ENCODE measurements around the gene BIRC7. TPM values are rescaled to one million over a fixed set of nuclear protein-coding genes. Genes with fewer than 3 reads are reported as not detected.

Gene BIRC7
- total RNA-seq, 1 donor from 2014 or later = not detected

DNA sequence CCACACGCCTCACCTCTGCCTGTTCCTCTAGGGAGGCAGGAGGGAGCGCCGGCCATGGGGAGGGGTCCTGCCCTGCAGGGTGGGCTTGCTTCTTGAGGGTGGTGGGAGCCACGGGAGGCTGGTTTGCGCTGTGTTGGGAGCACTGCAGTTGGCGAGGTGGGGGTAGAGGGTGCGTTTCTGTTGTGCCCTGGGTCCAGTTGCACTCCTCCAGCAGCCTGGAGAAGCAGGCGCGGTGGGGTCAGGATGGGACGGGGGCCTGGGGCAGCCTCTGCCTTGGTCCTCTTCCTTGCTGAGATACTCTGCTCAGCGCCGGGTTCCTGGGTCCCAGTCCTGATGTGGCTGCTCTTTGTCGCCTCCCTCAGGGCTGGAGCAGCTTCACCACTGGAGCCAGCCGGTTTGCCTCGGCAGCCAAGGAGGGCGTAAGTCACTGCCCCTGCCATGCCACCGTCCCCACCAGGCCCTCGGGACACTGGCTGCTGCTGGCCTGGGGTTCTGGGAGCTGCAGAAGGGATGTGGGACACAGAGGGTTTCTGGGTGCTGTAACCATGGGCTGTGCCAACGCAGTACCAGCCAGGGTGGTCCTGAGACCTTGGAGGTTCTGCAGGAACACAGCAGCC lies 45.3 kb downstream of the BIRC7 start:
- DNase-seq (ENCODE audit: low read depth in 2 of 2) = peak in 1 of 2 donors; percentile 24

DNA sequence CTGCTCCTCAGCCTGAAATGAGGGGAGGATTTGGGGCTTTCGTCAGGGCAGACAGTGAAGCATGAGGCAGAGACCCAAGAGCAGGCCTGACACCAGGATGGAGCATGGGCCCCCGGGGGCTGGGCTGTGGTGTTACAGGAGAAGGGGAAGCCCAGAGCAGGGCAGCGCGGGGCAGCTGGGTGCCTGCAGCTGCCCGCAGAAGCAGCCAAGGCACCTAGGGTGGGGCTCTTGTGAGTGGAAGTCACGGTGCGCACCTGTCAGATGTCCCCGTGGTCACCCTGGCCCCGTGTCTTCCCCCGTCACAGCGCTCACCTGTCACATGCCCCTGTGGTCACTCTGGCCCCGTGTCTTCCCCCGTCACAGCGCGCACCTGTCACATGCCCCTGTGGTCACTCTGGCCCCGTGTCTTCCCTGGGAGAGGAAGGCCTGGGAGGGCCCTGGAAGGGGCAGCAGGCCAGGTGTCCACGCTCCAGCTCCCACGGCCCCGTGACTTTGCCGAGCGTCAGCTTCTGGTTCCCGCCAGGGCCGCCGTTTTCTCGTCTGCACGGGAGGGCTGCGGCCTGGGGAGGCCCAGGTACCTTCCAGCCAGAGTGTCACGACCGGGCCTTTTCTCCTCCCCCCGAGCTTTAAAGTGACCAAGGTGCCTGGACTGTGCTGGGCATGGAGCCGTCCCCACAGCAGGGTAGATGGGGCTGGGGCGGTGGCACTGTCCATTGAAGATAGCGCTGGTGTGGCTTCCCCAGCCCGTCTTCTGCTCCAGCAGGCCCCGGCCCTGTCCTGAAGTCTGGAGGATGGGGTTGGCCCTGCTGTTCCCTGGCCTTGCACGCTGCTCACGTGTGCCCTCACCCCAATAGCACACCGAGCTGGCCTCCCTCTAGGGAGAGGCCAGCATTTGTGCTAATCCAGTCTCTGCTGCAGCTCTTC lies 46.3 kb downstream of the BIRC7 start:
- DNase-seq (ENCODE audit: low read depth in 2 of 2) = no peak

DNA sequence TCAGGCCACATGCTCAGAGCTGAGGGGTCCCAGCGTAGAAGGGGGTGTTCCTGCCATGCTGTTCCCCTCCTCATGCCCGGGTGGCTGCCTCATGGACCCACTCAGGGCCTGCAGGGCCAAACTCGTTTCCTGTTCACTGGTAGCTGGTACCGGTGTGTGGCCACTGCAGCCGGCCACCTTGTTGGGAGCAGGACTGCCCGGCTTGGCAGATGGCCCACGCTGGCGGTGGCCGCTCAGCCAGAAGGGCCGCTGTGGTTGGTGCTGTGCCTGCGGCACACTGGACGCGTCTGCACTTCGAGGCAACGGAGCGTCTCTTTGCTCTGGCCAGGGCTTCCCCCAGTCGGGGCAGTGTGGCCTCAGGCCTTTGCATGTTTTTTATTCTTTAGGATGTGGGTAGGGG lies 47.2 kb downstream of the BIRC7 start:
- no peak for DNase-seq (ENCODE audit: low read depth in 2 of 2)

DNA sequence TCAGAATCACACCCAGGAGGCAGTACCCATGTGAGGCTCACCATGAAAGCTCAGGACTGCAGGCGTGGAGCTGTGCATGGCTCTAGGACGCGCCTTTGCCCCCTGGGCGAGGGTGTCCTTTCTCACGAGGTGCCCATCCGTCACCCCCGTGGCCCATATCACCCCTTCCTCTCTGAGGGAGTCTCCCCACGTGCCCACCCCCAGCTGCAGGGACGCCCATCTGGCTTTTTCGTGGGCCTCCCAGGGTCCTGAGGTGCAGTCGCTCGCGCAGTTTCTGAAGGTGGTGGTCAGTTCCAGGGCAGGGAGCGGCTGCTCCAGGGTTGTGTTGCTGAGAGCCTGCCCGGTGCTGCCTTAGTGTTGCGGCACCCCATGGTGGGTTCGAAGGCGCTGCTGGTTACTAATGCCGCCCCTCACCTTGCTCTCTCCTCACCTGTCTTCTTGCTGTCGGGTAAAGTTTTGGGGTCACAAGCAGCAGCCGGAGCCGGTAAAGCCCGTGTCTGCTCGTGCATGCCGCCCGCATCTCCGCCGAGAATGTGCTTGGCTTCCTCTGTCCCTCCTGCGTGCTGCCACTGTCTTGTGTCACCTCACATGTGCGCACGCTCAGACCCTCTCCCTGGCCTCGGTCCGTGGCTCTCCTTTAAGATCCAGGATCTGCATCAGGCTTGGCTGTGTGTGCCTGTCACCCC lies 47.8 kb downstream of the BIRC7 start:
- DNase-seq (ENCODE audit: low read depth in 2 of 2) = no peak

DNA sequence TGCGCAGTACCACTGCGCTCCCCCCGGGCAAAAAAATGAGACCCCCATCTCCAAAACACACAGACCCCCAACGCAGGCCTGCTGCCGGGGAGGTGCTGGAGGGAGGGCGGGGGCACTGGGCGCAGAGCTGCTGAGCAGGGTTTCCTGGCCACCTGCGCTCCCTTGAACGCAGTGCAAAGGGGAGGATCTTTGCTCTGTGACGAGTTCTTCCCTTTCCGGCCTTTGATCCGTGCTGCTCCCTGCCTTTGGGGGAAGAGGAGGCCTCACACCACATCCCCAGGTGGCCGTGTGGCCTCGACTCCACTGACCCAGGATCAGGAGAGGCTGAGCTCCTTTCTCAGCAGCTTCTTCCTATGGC lies 48.4 kb downstream of the BIRC7 start:
- peak in 1 of 2 donors; percentile 74 for DNase-seq (ENCODE audit: low read depth in 2 of 2)

DNA sequence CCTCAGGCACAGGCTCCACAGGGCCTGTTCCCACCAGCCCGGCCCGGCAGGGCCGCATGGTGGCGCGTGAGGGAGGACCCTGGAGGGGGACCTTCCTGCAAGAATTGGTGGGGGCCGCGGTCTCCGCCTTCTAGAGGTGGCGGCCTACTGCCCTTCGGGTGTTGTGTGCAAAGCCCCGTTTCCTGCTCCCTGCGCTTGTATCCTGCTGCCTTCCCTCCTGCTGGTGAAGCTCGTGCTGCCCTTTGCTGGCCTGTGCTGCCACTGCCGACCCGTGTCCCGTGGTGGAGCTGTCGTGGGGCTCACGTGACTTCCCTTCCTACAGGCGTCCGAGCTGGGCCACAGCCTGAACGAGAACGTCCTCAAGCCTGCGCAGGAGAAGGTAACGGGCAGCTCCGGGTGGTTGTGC lies 48.8 kb downstream of the BIRC7 start:
- DNase-seq (ENCODE audit: low read depth in 2 of 2) = peak in 1 of 2 donors; percentile 85

DNA sequence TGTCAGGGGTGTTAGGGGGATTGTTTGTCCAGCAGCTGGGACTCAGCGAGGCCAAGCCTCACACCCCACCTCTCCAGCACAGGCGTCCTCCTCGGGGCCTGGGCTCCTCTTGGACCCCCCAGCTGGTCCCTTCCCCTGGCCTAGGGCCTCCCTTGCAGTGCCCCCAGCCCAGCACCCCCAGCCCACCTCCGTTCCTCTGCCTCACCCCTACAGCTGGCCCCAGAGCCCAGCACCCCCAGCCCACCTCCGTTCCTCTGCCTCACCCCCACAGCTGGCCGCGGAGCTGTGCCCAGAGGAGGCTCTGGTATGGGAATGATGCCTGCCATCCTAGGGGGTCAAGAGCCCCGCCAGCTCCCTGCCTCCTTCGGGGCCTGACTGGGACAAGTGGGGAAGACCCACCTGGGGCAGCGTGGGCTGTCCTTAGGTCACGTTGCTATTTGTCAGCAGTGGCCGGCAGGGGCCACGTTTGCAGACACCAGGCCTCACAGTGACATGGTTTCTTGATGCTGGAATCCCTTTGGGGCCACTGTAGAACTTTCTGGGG lies 49.3 kb downstream of the BIRC7 start:
- no peak for DNase-seq (ENCODE audit: low read depth in 2 of 2)

DNA sequence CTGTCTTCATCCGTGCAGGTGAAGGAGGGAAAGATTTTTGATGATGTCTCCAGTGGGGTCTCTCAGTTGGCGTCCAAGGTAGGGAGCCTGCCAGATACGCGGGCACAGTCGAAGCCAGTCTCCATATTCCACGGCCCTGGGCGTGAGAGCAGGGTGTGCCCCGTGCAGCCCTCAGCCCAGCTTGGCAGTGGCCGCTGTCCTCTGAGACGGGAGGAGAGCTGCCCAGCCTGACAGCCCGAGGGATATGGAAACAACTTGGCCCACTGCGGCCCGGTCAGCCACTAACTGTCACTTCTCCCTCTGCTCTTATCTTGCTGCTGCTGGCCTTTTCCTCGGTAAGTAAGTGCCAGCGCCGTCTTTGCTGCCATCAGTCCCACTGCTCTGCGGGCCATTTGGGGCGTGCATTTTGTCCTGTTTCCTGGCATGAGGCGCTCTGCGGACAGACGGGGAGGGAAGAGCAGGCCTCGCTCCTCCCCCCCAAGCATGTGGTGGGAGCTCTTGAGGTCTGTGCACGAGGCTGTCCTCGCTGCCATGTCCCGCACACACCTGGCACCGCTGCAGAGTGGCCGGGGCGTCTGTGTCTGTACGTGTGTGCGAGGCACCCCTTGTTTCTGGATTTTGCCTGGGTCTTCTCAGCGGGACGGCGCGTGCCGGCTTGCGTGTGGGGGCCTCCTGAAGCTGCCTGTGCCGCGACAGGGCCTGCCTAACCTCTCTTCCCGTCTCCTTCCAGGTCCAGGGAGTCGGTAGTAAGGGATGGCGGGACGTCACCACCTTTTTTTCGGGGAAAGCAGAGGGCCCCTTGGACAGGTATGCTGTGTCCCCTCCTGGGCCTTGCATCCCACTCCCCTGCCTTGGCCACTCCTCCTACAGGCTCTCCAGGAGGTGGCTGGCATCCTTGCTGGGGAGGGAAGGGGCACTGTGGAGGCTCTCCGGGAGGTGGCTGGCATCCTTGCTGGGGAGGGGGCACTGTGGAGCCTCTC lies 50.2 kb downstream of the BIRC7 start:
- DNase-seq (ENCODE audit: low read depth in 2 of 2) = no peak

DNA sequence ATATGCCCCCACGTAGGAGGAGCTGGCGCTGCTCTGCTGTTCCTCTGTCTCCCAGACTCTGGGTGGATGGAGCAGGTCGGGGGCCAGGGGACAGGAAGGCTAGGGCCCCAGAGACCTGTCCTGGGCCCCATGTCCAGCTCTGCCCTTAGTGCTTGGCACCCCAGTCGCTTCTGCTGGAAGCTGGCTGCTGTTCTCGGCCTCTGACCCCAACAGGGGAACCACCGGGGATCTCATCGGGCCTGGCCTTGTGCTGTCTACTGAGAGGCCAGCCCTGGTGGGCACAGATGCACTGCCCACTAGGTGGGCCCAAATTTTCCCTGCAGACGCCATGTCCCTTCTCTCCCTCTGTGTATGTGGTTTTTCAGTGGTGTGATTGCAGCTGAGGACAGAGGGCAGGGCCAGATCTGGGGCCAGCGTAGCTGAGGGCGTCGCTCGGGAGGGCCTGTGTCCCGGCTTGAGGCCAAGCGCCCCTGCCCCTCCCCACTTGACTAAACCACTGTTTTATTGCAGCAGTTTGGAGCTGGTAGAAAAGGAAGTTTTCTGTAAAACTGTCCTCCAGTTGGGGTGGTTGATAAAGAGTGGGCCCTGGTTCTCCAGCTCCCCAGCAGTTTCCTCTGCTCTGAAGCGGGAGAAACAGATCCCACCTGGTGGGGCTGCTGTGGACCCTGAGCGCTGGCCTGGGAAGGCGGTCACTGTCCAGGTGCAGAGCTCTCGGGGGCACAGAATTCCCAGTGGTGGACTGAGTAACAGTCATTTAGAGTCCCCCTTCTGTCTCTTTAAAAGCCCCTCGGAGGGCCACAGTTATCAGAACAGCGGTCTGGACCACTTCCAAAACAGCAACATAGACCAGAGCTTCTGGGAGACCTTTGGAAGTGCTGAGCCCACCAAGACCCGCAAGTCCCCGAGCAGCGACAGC lies 51.3 kb downstream of the BIRC7 start:
- no peak for DNase-seq (ENCODE audit: low read depth in 2 of 2)

DNA sequence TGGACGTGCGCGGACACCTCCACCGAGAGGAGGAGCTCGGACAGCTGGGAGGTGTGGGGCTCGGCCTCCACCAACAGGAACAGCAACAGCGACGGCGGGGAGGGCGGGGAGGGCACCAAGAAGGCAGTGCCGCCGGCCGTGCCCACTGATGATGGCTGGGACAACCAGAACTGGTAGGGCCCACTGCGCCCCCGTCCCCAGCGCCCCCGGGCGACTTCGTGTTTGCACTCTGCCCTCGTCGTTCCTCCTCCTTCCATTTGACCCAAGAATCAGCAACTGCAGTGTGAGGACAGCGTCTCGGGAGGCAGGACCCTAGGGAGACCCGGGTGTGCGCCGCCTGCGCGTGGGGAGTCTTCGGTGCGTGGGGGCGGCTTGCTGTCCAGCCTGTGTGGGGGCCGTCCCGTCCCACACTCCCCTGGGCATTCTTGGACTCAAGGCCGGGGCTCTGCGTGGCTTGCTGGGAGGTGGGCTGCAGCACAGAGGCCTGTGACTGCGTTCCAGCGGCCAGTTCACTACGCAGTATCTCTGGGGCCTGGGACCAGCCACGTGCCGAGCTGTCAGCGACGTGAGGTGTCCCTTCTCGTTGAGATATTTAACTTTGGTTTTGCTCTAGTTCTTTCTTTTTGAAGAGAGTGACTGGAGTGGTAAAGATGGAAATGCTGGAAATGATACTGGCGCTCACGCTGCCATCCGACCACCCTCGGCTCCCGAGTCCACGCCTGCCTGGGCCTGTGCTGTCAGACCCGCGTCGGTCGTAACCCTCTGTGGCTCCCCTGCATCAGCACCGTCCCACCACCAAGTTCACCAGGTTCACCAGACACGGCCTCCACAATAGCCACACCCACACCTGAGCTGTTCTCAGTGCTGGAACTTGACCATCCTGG lies 52.2 kb downstream of the BIRC7 start:
- DNase-seq (ENCODE audit: low read depth in 2 of 2) = no peak

DNA sequence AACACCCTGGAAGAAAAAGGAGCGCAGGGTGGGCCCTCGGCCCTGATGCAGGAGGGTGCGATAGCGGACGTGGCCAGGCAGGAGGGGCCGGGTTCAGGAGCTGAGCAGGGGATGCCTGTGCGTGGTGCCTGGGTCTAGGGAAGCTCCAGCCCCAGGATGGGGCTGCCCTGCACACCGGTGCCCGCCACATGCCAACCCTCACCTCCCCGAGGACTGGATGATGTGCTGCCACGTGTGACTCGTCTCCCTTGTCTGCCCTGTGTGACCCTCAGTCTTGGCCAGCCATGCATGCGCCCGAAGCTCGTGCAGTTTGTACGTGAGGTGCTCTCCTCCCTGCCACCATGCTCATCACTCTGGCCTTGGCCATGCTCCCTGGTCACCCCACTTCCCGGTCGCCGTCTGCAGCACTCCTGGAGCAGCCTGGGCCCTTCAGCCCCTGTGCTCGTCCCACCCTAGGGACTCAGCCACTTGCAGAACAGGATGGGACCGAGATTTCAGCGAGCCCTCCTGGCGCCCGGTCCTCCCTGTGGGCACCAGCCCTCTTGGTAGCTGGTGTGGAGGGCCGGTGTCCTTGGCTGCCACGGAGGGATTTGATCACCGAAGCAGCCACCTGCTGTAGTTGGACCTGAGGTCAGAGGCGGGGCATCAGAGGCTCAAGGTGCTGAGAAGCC lies 53.0 kb downstream of the BIRC7 start:
- no peak for DNase-seq (ENCODE audit: low read depth in 2 of 2)

DNA sequence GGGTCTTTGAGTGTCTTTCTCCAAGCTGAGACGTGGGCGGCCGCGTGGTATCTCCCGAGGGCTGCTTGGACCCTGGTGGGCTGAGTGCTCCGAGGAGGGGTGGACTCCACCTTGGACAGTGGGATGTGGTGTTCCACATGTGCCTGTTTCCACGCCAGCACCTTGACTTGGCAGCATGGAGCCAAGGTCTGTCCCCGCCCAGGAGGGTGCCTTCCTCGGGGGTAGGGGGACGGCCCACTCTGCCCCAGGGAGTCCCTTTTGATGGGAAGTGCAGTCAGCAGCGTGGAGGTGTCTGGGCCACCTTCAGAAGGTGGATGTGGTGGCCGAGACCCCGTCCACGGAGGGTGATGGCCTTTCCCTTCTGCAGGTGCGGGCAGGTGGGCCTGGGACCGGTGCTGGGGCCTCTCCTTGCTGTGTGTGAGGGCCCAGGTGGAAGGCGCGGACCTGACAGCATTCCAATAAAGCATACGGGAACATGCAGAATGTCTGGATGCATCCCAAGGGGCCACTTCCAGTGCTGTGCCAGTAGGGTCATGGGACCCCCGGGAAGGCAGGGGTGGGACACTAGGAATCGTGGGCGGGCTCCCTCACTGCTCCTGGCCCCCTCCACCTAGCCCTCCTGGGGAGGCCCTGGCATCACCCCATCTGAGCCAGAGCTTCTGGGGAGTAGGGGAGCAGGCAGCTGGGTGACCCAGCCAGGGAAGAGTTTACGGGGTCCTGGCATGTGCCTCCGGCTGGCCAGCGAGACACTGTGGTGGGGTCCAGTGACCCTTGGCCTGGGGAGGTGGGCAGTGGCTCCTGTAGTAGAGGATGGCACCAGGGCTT lies 53.8 kb downstream of the BIRC7 start:
- no peak for DNase-seq (ENCODE audit: low read depth in 2 of 2)

Other genes with a start within 250 kb of the BIRC7 start
- not detected in 2 replicates for gene BHLHE23, start 228.9 kb upstream of the BIRC7 start, total RNA-seq
- gene YTHDF1, start 19.8 kb upstream of the BIRC7 start, total RNA-seq = 12.4 and 16.1 TPM in 2 replicates
- not detected in 2 replicates for gene NKAIN4, start 18.6 kb downstream of the BIRC7 start, total RNA-seq
- gene ARFGAP1, start 36.9 kb downstream of the BIRC7 start, total RNA-seq = 29.2 and 43.1 TPM in 2 replicates
- gene COL20A1, start 57.3 kb downstream of the BIRC7 start, total RNA-seq = under 0.01 and 0.20 TPM in 2 replicates
- gene CHRNA4, start 125.4 kb downstream of the BIRC7 start, total RNA-seq = 0.20 TPM in 1 of 2 replicates, not detected in the other
- gene KCNQ2, start 236.8 kb downstream of the BIRC7 start, total RNA-seq = not detected in 2 replicates